GM13977 (cell line): Measurements from ENCODE around the gene B4GALT6.

ENCODE experiments used
- DNase-seq: peaks from one replicate; pipeline ENCODE4 v3.0.0; 2012; ENCODE audit warnings: low spot score
- CTCF ChIP-seq: IDR thresholded peaks from 2 replicates; pipeline ENCODE4 v1.5.1; 2012; ENCODE audit warnings: mild to moderate bottlenecking, control low read depth; ENCODE audit not compliant: insufficient read depth; ENCODE audit errors: extremely low read depth, missing control alignments
- in situ Hi-C: fragments of 300-500 bp; cut with MboI; formaldehyde crosslinking; loops from one replicate; pipeline ENCODE4 v1.12.0; 2022; ENCODE audit warnings: low sequenced_read_pairs, low pct_unique_long_range_greater_than_20kb, mixed read lengths, inconsistent platforms; ENCODE audit not compliant: unreplicated experiment

The B4GALT6 gene

GRCh38 chr18:31596081-31596872 lies 88.1 kb downstream of the B4GALT6 start:
- no peak for TF ChIP-seq CTCF
- in situ Hi-C loops: no loop called here
- DNase-seq: no peak

- TF ChIP-seq CTCF: no peak
- in situ Hi-C loops: no loop called here
- no peak for DNase-seq
These were observed 89.1 kb downstream of the B4GALT6 start for GRCh38 chr18:31595121-31595771.

- no peak for DNase-seq
- in situ Hi-C loops: no loop called here
These were observed 91.7 kb downstream of the B4GALT6 start for GRCh38 chr18:31592506-31593157.

GRCh38 chr18:31591628-31592027 lies 92.8 kb downstream of the B4GALT6 start, which contains the start of gene TTR:
TSS of gene TTR (plus strand) at chr18:31591877. CDS start at chr18:31591903, 26 bp downstream.
- in situ Hi-C loops: no loop called here
- DNase-seq: no peak
- TF ChIP-seq CTCF: no peak

More at GRCh38 chr18:31592506-31593157, 91.7 kb downstream of the B4GALT6 start:
- TF ChIP-seq CTCF: no peak

GRCh38 chr18:31591113-31591512 lies 93.3 kb downstream of the B4GALT6 start:
- DNase-seq: no peak
- TF ChIP-seq CTCF: no peak
- in situ Hi-C loops: no loop called here

GRCh38 chr18:31590570-31590969 lies 93.8 kb downstream of the B4GALT6 start:
- TF ChIP-seq CTCF: no peak
- DNase-seq: no peak
- in situ Hi-C loops: no loop called here
